ENCODE data around the gene SH3RF3.

Gene SH3RF3

DNA sequence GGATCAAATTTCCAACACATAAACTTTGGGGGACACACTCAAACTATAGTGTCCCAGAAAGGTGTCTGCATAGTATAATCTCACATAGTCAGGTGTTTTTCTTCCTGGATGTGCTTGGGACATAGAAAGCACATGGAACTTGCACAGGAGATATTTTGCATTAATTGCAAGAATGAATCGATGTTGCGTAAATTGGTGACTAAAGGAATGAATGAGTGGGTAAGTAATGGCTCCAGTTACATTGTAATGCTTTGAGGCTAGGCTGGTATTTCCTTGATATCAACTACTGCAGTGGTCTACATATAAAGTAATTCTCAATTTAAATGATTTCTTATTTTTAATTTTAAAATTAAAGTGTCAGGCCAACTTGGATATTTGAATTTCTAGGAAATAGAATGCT is 53.4 kb downstream of the SH3RF3 start:
- DNase-seq (ENCODE audit: low read depth): no peak

DNA sequence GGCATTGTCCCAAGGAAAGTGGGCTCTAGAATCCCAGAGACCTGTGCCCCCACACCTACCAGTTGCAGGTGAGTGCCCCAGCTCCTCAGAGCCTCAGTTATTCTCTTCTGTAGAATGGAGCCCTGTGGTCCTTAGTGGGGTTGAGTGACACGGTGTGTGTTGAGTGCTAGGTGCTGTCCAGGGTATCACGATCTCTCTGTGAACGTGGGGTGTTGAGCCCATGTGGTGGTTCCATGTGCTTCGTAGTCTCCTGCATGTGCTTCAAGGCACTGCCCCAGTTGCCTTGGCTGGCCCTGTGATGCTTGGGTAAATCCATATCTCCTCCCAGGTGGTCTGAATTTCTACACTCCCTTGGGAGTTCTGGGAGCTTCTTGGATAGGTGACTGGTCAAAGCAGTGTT is 54.9 kb downstream of the SH3RF3 start:
- DNase-seq (ENCODE audit: low read depth): no peak

DNA sequence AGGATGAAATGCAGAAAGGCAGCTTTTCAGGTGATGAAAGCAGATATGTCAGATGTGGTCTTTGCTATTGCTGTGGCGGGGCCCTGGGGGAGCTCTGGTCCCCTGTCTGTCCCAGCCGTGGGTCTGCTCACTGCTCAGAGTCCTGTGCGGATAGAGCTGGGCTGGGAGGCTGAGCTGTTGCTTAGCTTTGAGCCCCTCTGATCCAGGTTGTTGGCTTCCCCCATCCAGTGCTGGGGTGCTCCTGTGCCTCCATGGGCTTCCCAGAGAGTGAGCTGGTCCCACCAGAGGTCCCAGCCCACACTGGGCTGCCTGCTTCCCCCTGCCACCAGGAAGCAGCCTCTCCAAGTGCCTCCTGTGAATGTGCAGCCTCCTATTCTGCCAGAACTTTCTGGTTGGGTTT is 55.4 kb downstream of the SH3RF3 start:
- DNase-seq (ENCODE audit: low read depth): no peak

DNA sequence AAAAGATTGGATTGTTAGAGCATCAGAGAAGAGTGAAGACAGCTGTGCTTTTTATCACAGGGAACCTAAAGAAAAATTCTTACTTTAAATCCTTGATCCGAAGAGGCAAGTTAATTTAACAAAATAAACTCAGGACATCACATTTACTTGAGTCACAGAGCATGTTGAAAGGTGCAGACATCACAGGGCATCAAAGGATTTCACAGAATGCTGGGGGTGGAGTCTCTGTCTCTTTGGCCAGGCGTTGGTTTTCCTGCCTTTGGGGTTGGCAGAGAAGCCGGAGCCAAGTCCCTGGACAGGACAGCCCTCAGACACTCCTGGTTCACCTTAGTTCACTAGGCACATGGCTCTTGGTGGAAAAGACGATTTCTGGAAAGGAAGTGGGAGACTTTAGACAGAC is 56.3 kb downstream of the SH3RF3 start:
- no peak for DNase-seq (ENCODE audit: low read depth)

DNA sequence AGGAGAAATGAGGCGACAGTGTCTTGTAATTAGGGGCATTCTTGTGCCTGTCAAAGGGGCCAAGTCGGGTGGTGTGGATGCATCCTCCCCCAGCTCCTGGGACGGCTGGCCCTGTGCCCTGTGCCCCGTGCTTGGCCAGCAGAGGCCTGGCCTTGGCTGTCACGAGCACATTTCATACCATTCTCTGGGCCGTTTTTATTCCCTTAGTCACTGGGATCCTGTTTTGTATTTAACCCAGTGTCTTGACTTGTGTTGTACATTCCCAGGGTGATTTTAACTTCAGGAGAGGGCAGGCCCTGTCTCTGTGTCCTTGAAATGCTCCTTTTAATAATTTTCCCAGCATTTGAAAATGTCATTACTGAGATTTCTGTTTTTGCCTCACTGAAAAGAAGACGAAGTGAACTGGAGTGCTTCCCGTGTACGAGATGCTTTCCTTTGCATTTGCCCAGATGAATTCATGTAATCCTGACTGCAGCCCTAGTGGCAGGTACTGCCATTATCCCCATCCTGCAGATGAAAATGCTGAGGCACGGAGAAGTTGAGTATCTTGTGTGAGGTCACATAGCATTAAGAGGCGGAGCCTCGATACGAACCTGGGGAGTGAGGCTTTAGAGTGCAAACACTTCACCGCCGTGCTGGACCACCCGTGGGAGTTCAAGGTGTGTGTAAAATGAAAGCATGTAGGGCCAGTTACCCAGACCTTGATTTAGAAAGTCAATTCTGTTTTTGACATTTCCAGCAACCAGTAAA is 57.0 kb downstream of the SH3RF3 start:
- DNase-seq (ENCODE audit: low read depth): peak; percentile 88

- no peak for DNase-seq (ENCODE audit: low read depth)
Measured at GRCh38 chr2:109186656-109187250, 57.7 kb downstream of the SH3RF3 start.

DNA sequence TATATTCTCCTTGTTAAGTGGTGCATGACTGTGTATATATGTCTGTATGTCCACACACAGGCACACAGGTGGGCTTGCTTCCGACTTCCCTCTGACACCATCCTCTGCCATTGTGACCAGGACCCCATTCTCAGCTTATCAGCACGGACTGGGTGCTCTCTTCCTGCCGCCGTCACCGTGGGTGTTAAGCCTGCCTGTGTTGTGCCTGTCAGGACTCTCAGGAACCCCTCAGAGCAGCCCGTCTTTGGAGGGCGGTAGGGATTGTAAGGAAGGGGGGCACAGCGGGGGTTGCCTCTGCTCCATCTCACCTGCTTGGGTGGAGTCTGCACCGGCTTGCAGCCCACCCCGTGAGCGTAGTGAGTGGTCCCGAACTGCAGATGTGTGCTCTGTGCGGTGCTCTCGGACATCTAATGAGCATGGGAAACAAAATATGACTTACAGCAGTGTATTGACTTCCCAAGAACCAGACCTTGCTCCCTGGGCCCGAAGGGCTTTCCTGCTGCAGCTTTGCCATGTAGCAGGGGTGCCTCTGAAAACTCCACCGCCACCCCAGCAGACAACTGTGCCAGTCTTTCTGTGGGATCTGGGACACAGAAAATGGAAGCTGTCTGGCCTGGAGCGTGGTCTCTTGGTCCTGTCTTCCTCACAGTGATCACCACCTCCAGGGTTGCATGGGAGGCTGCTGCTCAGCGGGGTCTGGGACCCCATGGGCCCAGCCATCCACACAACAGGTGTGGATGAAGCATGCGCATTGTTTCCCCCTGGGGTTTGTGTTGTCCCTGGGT is 58.9 kb downstream of the SH3RF3 start:
- DNase-seq (ENCODE audit: low read depth): no peak

- no peak for DNase-seq (ENCODE audit: low read depth)
Measured at GRCh38 chr2:109188496-109188890, 59.5 kb downstream of the SH3RF3 start.

GRCh38 chr2:109188898-109189297 is 59.9 kb downstream of the SH3RF3 start:
- DNase-seq (ENCODE audit: low read depth): no peak

DNA sequence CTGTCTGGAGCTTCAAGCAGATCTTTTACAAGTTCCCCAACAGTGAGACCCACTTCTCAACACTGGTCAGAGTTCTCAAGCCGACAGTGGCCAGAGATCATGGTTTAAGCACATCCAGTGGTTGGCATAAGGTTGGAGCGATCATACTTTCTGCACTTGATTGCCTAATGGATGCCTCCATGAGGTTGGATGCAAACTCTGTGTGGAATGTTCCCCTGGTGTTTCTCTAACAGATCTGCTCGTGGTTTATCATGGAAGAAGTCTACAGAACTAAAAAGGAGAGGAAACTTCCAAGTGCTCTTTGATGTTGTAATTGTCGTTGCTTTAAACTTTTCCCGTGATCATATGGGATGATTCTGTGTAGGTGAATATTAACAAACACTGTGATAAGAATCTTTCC is 60.7 kb downstream of the SH3RF3 start:
- no peak for DNase-seq (ENCODE audit: low read depth)

DNA sequence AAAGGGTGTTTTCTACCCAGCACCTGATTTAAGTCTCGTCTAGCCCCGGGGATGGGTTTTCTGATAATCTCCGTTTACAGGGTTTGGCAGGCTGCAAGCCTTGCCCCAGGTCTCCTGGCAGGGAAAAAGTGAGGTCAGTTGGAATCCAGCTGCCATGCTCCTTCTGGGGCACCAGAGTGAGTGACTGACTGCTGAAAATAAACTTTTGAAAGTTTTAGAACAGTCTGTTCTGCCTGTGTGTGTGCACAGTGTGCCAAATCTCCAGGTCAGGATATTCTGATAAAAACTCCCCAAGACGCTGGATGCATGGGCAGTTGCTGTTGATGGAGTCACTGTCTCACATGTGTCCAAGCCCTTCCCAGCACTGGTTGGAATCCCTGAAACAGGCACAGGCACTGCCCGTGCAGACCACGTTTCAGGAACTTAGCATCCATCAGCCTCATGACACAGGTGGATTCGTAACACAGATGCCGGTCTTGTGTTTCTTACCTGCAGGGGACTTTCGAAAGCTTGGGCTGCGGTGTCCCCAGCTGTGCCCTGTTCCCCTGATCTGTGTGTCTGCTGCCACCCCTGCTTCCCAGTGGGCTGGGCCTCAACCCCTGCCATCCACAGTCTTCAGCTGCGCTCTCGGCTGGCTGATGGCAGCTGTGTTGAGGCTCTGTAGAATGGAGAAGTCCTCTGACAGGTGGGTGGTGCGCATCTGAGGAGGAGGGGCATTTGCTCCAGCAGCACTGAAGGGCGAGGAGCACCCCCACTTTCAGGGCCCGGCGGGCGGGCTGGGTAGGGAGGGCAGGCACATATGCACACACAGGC is 65.0 kb downstream of the SH3RF3 start:
- no peak for DNase-seq (ENCODE audit: low read depth)

DNA sequence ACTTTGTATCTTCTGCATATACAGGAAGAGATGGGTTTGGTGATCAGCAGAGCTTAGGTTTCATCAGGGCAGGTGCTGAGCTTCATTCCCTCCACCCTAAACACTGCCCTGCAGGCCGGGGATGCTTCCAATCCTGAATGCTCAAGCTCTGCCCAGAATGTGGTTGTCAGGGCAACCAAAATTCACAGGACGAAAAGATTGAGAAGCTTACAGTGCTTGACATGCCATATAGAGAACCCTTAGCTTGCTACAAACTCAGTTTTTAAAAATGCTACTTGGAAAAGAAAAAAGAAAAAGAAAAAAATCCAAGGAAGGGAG is 65.6 kb downstream of the SH3RF3 start:
- no peak for DNase-seq (ENCODE audit: low read depth)

DNA sequence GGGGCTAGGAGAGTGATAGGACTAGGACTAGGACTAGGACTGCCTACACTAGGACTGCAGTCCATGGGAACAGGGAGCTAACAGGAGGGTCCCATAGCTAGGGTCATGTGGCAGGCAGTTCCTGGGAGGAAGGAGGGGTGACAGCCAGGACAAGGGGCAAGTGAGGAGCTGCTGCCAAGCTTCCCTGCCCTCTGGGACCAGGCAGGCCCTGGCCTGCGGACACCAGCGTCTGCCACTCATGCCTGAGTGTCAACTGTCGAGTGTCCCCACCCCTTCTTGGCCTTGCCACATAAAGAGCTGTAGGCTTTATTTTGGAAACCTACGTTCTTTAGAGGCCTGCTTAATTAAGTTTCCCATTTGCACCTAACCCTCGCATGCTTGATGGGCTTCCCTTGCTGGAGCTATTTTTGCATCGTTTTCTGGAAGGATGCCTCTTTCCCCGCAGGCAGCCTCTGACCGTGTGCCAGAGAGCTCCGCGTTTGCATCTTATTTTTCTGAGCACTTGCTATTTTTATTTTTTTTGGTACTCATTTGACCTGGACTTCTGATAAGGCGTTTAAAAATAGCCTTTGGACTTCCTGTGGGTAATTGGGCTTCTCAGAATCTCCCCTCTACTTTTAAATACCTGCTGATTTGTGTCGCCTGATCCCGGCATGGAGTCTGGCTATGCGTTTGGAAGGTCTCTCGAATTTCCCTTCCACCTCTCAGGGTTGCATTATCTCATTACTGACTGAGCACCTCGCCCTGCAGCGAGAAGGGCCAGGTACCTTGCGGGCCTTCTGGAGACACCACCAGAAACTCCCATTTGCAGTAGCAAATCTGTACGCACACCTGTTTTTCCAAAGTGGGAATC is 66.4 kb downstream of the SH3RF3 start:
- no peak for DNase-seq (ENCODE audit: low read depth)

- DNase-seq (ENCODE audit: low read depth): no peak
Measured at GRCh38 chr2:109196081-109196875, 67.3 kb downstream of the SH3RF3 start.

GRCh38 chr2:109197491-109198418 is 68.8 kb downstream of the SH3RF3 start:
- DNase-seq (ENCODE audit: low read depth): no peak

DNA sequence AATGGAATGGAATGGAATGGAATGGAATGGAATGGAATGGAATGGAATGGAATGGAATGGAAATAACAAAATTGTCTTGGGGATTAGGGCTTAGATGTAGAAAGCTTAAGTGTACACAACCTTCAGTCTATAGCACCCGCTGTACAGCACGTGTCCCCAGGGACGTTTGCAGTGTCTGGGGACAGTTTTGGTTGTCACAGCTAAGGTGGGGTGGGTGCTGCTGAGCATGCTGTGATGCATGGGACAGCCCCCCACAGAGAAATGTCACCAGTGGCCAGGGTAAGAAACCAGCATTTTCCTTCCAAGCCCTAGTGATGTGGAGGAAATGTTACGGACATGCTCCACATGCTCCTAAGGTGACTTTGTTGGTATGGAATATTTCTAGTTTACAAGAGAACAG is 70.8 kb downstream of the SH3RF3 start:
- no peak for DNase-seq (ENCODE audit: low read depth)

- no peak for DNase-seq (ENCODE audit: low read depth)
Measured at GRCh38 chr2:109200616-109201464, 71.8 kb downstream of the SH3RF3 start.

GRCh38 chr2:109201465-109202327 is 72.7 kb downstream of the SH3RF3 start:
- no peak for DNase-seq (ENCODE audit: low read depth)
